Naive thymus-derived CD4-positive, alpha-beta T cell (primary cell): ENCODE measurements around the gene LRRC8D. TPM values are rescaled to one million over a fixed set of nuclear protein-coding genes. Genes with fewer than 3 reads are reported as not detected.
"Not testable (repeated sequence)": the region's sequence is repeated elsewhere in the genome, so short reads cannot be mapped to it uniquely, and the experiment has no call there.

Experiments used
- ATAC-seq: fragments of 150-1000 bp; cut with Tn5 transposase; 2 replicates; pipeline ENCODE4 v1.10.0; 2021; ENCODE audit warnings: mild to moderate bottlenecking, moderate library complexity
- CTCF ChIA-PET: fragments of 350-600 bp; sonication (Branson Sonifier 250); formaldehyde crosslinking; loops from one replicate; lab custom pipeline; 2021; ENCODE audit warnings: antibody characterized with exemption; lab: Charles Lee
- POLR2A ChIA-PET: fragments of 350-600 bp; sonication (Branson Sonifier 250); formaldehyde crosslinking; loops from one replicate; lab custom pipeline; 2021; ENCODE audit warnings: antibody characterized with exemption, inconsistent platforms; lab: Charles Lee
- DNase-seq, 9 donors: peaks; one replicate each; pipeline versions ENCODE4 v3.0.0 to v3.0.0-alpha.2; 2020 to 2022; ENCODE audit warnings: mixed read lengths in 1 of 9
- H3K27ac ChIP-seq: one replicate; pipeline ENCODE4 v1.7.0; 2013; ENCODE audit warnings: mild to moderate bottlenecking, low read depth, low read length, moderate library complexity
- H3K27me3 ChIP-seq, 2 donors: one replicate each; pipeline ENCODE4 v1.7.0; 2013; ENCODE audit warnings: low read length in 2 of 2, mild to moderate bottlenecking in 2 of 2, moderate library complexity in 2 of 2; ENCODE audit not compliant: control insufficient read depth in 2 of 2, insufficient read depth in 2 of 2
- H3K36me3 ChIP-seq, 3 experiments: 1 replicate in 2 of 3; 2 replicates in 1 of 3; pipeline ENCODE4 v1.7.0; 2013; ENCODE audit warnings: low read length in 3 of 3, mild to moderate bottlenecking in 3 of 3, moderate library complexity in 1 of 3; ENCODE audit not compliant: insufficient read depth in 3 of 3, control insufficient read depth in 2 of 3
- H3K4me1 ChIP-seq, 2 donors: one replicate each; pipeline ENCODE4 v1.7.0; 2013; ENCODE audit warnings: low read length in 2 of 2, mild to moderate bottlenecking in 2 of 2, moderate library complexity in 1 of 2; ENCODE audit not compliant: control insufficient read depth in 2 of 2, insufficient read depth in 2 of 2
- H3K4me3 ChIP-seq: 2 replicates; pipeline ENCODE4 v1.7.0; 2013; ENCODE audit warnings: mild to moderate bottlenecking, low read length
- H3K9me3 ChIP-seq, 3 experiments: 1 replicate in 2 of 3; 2 replicates in 1 of 3; pipeline ENCODE4 v1.7.0; 2013; ENCODE audit warnings: low read length in 3 of 3; ENCODE audit not compliant: control insufficient read depth in 2 of 3
- H3K27ac Mint-ChIP-seq, 9 donors: one replicate each; pipeline ENCODE4 v1.8.0; 2020 to 2022; ENCODE audit warnings: mixed read lengths in 9 of 9, mild to moderate bottlenecking in 8 of 9, moderate library complexity in 5 of 9, inconsistent platforms in 2 of 9
- H3K27me3 Mint-ChIP-seq, 5 donors: one replicate each; pipeline ENCODE4 v1.8.0; 2021 to 2022; ENCODE audit warnings: mixed read lengths in 5 of 5, mild to moderate bottlenecking in 1 of 5
- H3K36me3 Mint-ChIP-seq, 5 donors: one replicate each; pipeline ENCODE4 v1.8.0; 2020 to 2022; ENCODE audit warnings: mixed read lengths in 5 of 5, mild to moderate bottlenecking in 3 of 5, inconsistent platforms in 1 of 5
- H3K4me1 Mint-ChIP-seq, 7 donors: one replicate each; pipeline ENCODE4 v1.8.0; 2020 to 2022; ENCODE audit warnings: mixed read lengths in 7 of 7, mild to moderate bottlenecking in 3 of 7, inconsistent platforms in 1 of 7
- H3K4me3 Mint-ChIP-seq, 10 donors: one replicate each; pipeline ENCODE4 v1.8.0; 2020 to 2022; ENCODE audit warnings: mild to moderate bottlenecking in 10 of 10, mixed read lengths in 10 of 10, moderate library complexity in 6 of 10, inconsistent platforms in 2 of 10
- H3K9me3 Mint-ChIP-seq, 11 donors: one replicate each; pipeline ENCODE4 v1.8.0; 2020 to 2022; ENCODE audit warnings: mixed read lengths in 11 of 11, mild to moderate bottlenecking in 4 of 11, inconsistent platforms in 1 of 11, moderate library complexity in 1 of 11
- intact Hi-C, 2 donors: fragments of 100-400 bp; cut with micrococcal nuclease; formaldehyde crosslinking; loops; one replicate each; pipeline ENCODE4 v1.15.1; 2023
- polyA plus RNA-seq, 2 donors: library from polyadenylated mRNA; unstranded; fragments of 300-500 nt; fragmentation: Illumina TruSeq; gene quantifications; one replicate each; pipeline ENCODE4 v1.2.3, GENCODE V29; 2021
- total RNA-seq, 6 experiments: library from RNA in 5 of 6; stranded (reverse) in 5 of 6; gene quantifications; 1 replicate in 5 of 6; 2 replicates in 1 of 6; pipeline ENCODE4 v1.2.3 and lab custom pipeline; 2021 to 2026

LRRC8D gene
- total and polyA plus RNA-seq, 7 experiments from 2014 or later, result 21.1 to 65.7 (median 38.9) TPM

- H3K36me3 Mint-ChIP-seq, result peaks cover 14 to 46% (median 22%) of the 10 kb centered on the region in 5 donors
- ChIA-PET POLR2A (interaction anchor here (1.1 kb wide), 1 partner anchor 10 kb away, joined by 3 read pairs; no protein-coding TSS in a partner anchor), CTCF (no interaction called here)
- Histone ChIP-seq H3K27ac (no peak overlapping the region), H3K36me3 (no peaks in the 10 kb centered on the region), H3K4me3 (no peak overlapping the region), H3K27me3 (no peaks in the 10 kb centered on the region), H3K4me1 (no peaks in the 10 kb centered on the region), H3K9me3 (no peaks in the 10 kb centered on the region)
- DNase-seq (no peak), ATAC-seq (no peak)
- peaks cover 5 to 23% (median 12%) of the 10 kb centered on the region in 7 donors for H3K4me1 Mint-ChIP-seq
- H3K27me3 Mint-ChIP-seq, result no peaks in the 10 kb centered on the region
- intact Hi-C loops, result no loop called here
- peaks cover 0 to 10% (median 3%) of the 10 kb centered on the region in 11 donors for H3K9me3 Mint-ChIP-seq
- no peak overlapping the region for H3K4me3 Mint-ChIP-seq
- H3K27ac Mint-ChIP-seq, result peak overlapping the region in 2 of 9 donors; percentile 14 to 59
Measured at GRCh38 chr1:89919174-89919573, 98.3 kb downstream of the LRRC8D start.

DNA sequence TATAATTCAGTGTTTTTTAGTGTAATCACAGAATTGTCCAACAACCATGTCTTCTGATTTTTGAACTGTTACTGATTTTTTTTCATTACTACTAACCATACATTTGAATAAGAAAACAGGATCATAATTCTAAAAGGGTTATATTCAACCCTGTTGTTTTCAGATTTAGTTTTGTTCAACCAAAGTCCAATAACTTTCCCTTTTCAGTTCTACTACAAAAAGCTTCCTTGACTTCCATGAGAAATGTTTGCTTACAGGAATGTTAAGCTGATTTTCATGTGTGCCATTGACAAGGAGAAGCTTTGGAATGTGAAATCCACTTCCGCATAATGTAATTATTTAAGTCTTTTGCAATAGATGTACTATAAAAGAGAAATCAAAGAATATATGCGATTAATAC lies 102.1 kb downstream of the LRRC8D start:
- Mint-ChIP-seq H3K27me3 (no peaks in the 10 kb centered on the region), H3K9me3 (peaks cover 0 to 10% (median 3%) of the 10 kb centered on the region in 11 donors), H3K36me3 (peaks cover 10 to 53% (median 24%) of the 10 kb centered on the region in 5 donors), H3K4me1 (peaks cover 4 to 16% (median 8%) of the 10 kb centered on the region in 7 donors), H3K4me3 (no peak overlapping the region), H3K27ac (no peak overlapping the region)
- Histone ChIP-seq H3K4me1 (no peaks in the 10 kb centered on the region), H3K9me3 (no peaks in the 10 kb centered on the region), H3K4me3 (no peak overlapping the region), H3K36me3 (no peaks in the 10 kb centered on the region), H3K27ac (no peak overlapping the region), H3K27me3 (no peaks in the 10 kb centered on the region)
- no peak for ATAC-seq
- intact Hi-C loops, result no loop called here
- DNase-seq, result no peak
- ChIA-PET POLR2A (interaction anchor here (0.7 kb wide), 1 partner anchor 26 kb away, joined by 3 read pairs; no protein-coding TSS in a partner anchor), CTCF (interaction anchor here (0.5 to 0.7 kb wide), 2 partner anchors 80 to 113 kb away, joined by 3 to 4 read pairs; no protein-coding TSS in a partner anchor)

DNA sequence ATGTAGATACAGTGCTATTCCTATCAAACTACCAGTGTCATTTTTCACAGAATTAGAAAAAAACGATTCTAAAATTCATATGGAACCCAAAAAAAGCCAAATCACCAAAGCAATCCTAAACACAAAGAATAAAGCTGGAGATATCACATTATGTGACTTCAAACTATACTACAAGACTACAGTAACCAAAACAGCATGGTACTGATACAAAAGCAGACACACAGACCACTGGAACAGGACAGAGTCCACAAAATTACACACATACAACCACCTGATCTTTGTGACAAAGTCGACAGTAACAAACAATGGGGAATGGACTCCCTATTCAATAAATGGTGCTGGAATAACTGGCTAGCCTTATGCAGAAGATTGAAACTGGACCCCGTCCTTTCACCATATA lies 102.7 kb downstream of the LRRC8D start:
- Mint-ChIP-seq H3K4me3 (no peak overlapping the region), H3K27ac (no peak overlapping the region), H3K27me3 (no peaks in the 10 kb centered on the region), H3K9me3 (peaks cover 0 to 10% (median 3%) of the 10 kb centered on the region in 11 donors), H3K36me3 (peaks cover 10 to 55% (median 23%) of the 10 kb centered on the region in 5 donors), H3K4me1 (peaks cover 2 to 18% (median 9%) of the 10 kb centered on the region in 7 donors)
- intact Hi-C loops, result no loop called here
- DNase-seq (no peak), ATAC-seq (no peak)
- H3K36me3 ChIP-seq, result no peaks in the 10 kb centered on the region
- H3K27ac ChIP-seq, result no peak overlapping the region
- H3K27me3 ChIP-seq, result no peaks in the 10 kb centered on the region
- H3K4me3 ChIP-seq, result no peak overlapping the region
- POLR2A ChIA-PET, result interaction anchor here (0.7 kb wide), 1 partner anchor 25 kb away, joined by 3 read pairs; no protein-coding TSS in a partner anchor
- H3K9me3 ChIP-seq, result no peaks in the 10 kb centered on the region
- H3K4me1 ChIP-seq, result no peaks in the 10 kb centered on the region
- CTCF ChIA-PET, result no interaction called here

- ATAC-seq, H3K27me3 Mint-ChIP-seq, CTCF ChIA-PET, H3K27ac ChIP-seq, H3K4me1 ChIP-seq, intact Hi-C loops, POLR2A ChIA-PET, DNase-seq, H3K4me3 Mint-ChIP-seq, H3K27ac Mint-ChIP-seq, H3K36me3 ChIP-seq, H3K4me3 ChIP-seq, H3K9me3 ChIP-seq, H3K9me3 Mint-ChIP-seq, H3K27me3 ChIP-seq: not testable (repeated sequence)
- H3K4me1 Mint-ChIP-seq, result peaks cover 4 to 18% (median 9%) of the 10 kb centered on the region in 7 donors
- peaks cover 10 to 57% (median 22%) of the 10 kb centered on the region in 5 donors for H3K36me3 Mint-ChIP-seq
Measured at GRCh38 chr1:89924075-89924474, 103.2 kb downstream of the LRRC8D start.

DNA sequence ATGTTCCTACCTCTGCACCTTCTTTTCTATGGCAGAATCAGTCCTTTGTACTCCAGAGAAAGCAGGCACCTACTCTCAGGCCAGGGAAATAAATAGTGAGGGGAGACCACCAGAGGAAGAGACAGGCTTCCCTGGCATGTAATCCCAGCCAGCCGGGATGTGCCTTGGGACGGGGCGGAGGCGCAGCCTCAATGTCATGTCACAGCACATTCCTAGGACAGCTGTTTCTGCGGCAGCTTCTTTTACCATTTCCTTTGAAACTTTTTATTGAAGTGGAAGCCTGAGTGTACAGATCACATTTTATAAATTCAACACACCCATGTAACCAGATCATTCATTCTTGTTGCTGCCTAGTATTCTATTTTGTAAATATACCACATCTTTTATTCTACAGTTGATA lies 106.2 kb downstream of the LRRC8D start:
- H3K27me3 ChIP-seq, result no peaks in the 10 kb centered on the region
- H3K4me3 ChIP-seq, result no peak overlapping the region
- Mint-ChIP-seq H3K9me3 (peaks cover 0 to 10% (median 3%) of the 10 kb centered on the region in 11 donors), H3K27ac (peak overlapping the region in 3 of 9 donors; percentile 17 to 47 (median 19)), H3K4me3 (no peak overlapping the region), H3K4me1 (peaks cover 7 to 35% (median 27%) of the 10 kb centered on the region in 7 donors), H3K36me3 (peaks cover 10 to 67% (median 31%) of the 10 kb centered on the region in 5 donors), H3K27me3 (no peaks in the 10 kb centered on the region)
- H3K9me3 ChIP-seq, result no peaks in the 10 kb centered on the region
- intact Hi-C loops, result loop anchor here in 1 of 2 donors (2.0 kb wide), 1 partner anchor 16 kb away; no protein-coding TSS in a partner anchor
- no peaks in the 10 kb centered on the region for H3K4me1 ChIP-seq
- no peak for DNase-seq
- CTCF ChIA-PET, result no interaction called here
- ATAC-seq, result no peak
- H3K36me3 ChIP-seq, result no peaks in the 10 kb centered on the region
- H3K27ac ChIP-seq, result no peak overlapping the region
- POLR2A ChIA-PET, result no interaction called here

DNA sequence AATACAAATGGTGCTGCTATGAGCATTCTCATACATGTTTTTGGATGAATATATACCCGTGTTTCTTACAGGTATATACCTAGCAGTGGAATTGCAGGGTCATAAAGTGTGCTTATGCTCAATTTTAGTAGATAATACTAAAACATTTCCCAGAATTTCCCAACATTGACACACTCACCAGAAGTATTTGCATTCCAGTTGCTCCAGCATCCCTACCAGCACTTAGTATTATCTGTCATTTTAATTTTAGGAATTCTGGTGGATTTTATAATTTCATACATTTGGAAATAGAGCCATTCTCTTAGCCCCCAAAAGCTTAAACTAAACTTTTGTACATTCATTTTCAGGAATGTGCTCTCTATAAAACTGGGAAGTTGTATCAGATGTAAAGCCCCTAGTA lies 106.6 kb downstream of the LRRC8D start:
- Mint-ChIP-seq H3K9me3 (peaks cover 0 to 10% (median 3%) of the 10 kb centered on the region in 11 donors), H3K27ac (no peak overlapping the region), H3K27me3 (no peaks in the 10 kb centered on the region), H3K36me3 (peaks cover 10 to 67% (median 34%) of the 10 kb centered on the region in 5 donors), H3K4me1 (peaks cover 7 to 35% (median 27%) of the 10 kb centered on the region in 7 donors), H3K4me3 (no peak overlapping the region)
- ChIA-PET POLR2A (no interaction called here), CTCF (interaction anchor here (0.6 kb wide), 1 partner anchor 61 kb away, joined by 3 read pairs; no protein-coding TSS in a partner anchor)
- Histone ChIP-seq H3K4me1 (no peaks in the 10 kb centered on the region), H3K27ac (no peak overlapping the region), H3K9me3 (no peaks in the 10 kb centered on the region), H3K27me3 (no peaks in the 10 kb centered on the region), H3K4me3 (no peak overlapping the region), H3K36me3 (no peaks in the 10 kb centered on the region)
- intact Hi-C loops, result loop anchor here in 1 of 2 donors (2.0 kb wide), 1 partner anchor 15 kb away; no protein-coding TSS in a partner anchor
- DNase-seq (no peak), ATAC-seq (no peak)
